ENCODE data around the gene INPP5A.

GRCh38 chr10:132606536-132607316 lies 69.1 kb downstream of the INPP5A start:
- TF ChIP-seq TEAD4 (IDR thresholded peaks at IDR 0.05) (no peak), EP300 (IDR thresholded peaks at IDR 0.05; ENCODE audit: borderline replicate concordance) (no peak), RAD21 (IDR thresholded peaks at IDR 0.05; ENCODE audit: low read depth) (no peak), YY1 (IDR thresholded peaks at IDR 0.05; ENCODE audit: low read depth) (no peak), USF1 (IDR thresholded peaks at IDR 0.05) (no peak; the same call in 1 of the 2 replicates), REST (IDR thresholded peaks at IDR 0.05; ENCODE audit: low read depth) (no peak), ZBTB7A (IDR thresholded peaks at IDR 0.05; ENCODE audit: low read depth) (no peak), MAX (IDR thresholded peaks at IDR 0.05) (peak; percentile 80), CREB1 (IDR thresholded peaks at IDR 0.05; ENCODE audit: low read depth) (no peak), FOXM1 (IDR thresholded peaks at IDR 0.05; ENCODE audit: borderline replicate concordance, low read depth) (no peak), TAF1 (IDR thresholded peaks at IDR 0.05; ENCODE audit: low read depth) (no peak), NFIC (IDR thresholded peaks at IDR 0.05) (peak; percentile 91), TCF12 (IDR thresholded peaks at IDR 0.05; ENCODE audit: low read depth) (0 out of 2 replicates have a peak, but pooled peaks have one; percentile 20), EGR1 (IDR thresholded peaks at IDR 0.05) (peak; percentile 85)
